T-helper 2 cell (primary cell): Measurements from ENCODE around the gene TKTL1.

Experiments used
- DNase-seq, 5 experiments: peaks; one replicate each; pipeline versions ENCODE4 v3.0.0 to v3.0.0-alpha.2; 2012 to 2022

Gene TKTL1

GRCh38 chrX:154378799-154379568 lies 83.4 kb downstream of the TKTL1 start, which contains the start of gene EMD:
Gene EMD (plus strand): TSS chrX:154379295. CDS start chrX:154379485, 190 bp downstream.
- DNase-seq = peak; percentile 90 to 99 (median 95)

GRCh38 chrX:154379569-154379951 lies 84.0 kb downstream of the TKTL1 start:
- DNase-seq = no peak
